HEK293 (cell line): ENCODE measurements around the gene TBX15.
A peak's percentile ranks its signal among the peaks of the same experiment; 100 is the strongest.

Source experiments
- CTCF ChIA-PET: fragments of 350-600 bp; formaldehyde crosslinking; extraction: SDS; loops from one replicate; lab custom pipeline; 2021; ENCODE audit warnings: antibody characterized with exemption; lab: Yijun Ruan, JAX
- POLR2A ChIA-PET: fragments of 300-600 bp; formaldehyde crosslinking; extraction: SDS; loops from one replicate; lab custom pipeline; 2020; ENCODE audit warnings: antibody characterized with exemption, inconsistent platforms; lab: Yijun Ruan, JAX
- H3K27ac ChIP-seq: fragments of 200-500 bp; sonication (Bioruptor generic); 2 replicates; pipeline ENCODE4 v1.5.1; 2014; ENCODE audit warnings: low read depth, low read length, control low read depth, inconsistent platforms; ENCODE audit errors: extremely low read depth
- H3K36me3 ChIP-seq, 2 experiments: fragments of 200-500 bp in 1 of 2; sonication (Bioruptor generic) in 1 of 2; 1 replicate in 1 of 2; 2 replicates in 1 of 2; pipeline ENCODE4 v1.5.1; 2014 to 2017; ENCODE audit warnings: inconsistent platforms in 2 of 2, low read length in 2 of 2; ENCODE audit not compliant: control insufficient read depth in 2 of 2, insufficient read depth in 1 of 2
- H3K4me1 ChIP-seq: fragments of 200-500 bp; sonication (Bioruptor generic); 2 replicates; pipeline ENCODE4 v1.5.1; 2014; ENCODE audit warnings: mild to moderate bottlenecking, low read length, inconsistent platforms; ENCODE audit not compliant: control insufficient read depth, insufficient read depth
- H3K4me3 ChIP-seq: 2 replicates; pipeline ENCODE4 v1.5.1; 2011; ENCODE audit warnings: low read depth, mild to moderate bottlenecking, control low read depth, low read length, moderate library complexity
- H3K9me3 ChIP-seq: fragments of 200-500 bp; sonication (Bioruptor generic); 2 replicates; pipeline ENCODE4 v1.5.1; 2014; ENCODE audit warnings: low read depth, low read length, inconsistent platforms; ENCODE audit not compliant: control insufficient read depth, insufficient read depth
- CTCF ChIP-seq: fragments of 450-650 bp; formaldehyde crosslinking; IDR thresholded peaks from 2 replicates; pipeline ENCODE4 v1.5.1; 2016; ENCODE audit warnings: missing biosample characterization, missing genetic modification characterization
- ELK4 ChIP-seq: IDR thresholded peaks from 2 replicates; pipeline ENCODE4 v1.6.1; 2011; ENCODE audit warnings: mild to moderate bottlenecking, low read depth, low read length, borderline replicate concordance
- FEZF1 ChIP-seq: fragments of 450-650 bp; formaldehyde crosslinking; IDR thresholded peaks from 2 replicates; pipeline ENCODE4 v1.5.1; 2016; ENCODE audit warnings: missing biosample characterization, missing genetic modification characterization
- HOXD13 ChIP-seq: sonication (generic); formaldehyde crosslinking; IDR thresholded peaks from 2 replicates; pipeline ENCODE4 v1.8.0; 2022; ENCODE audit warnings: missing genetic modification reagents, borderline replicate concordance
- KLF17 ChIP-seq: fragments of 450-650 bp; formaldehyde crosslinking; IDR thresholded peaks from 2 replicates; pipeline ENCODE4 v1.5.1; 2016; ENCODE audit warnings: missing biosample characterization, missing genetic modification characterization
- OSR2 ChIP-seq: fragments of 450-650 bp; formaldehyde crosslinking; IDR thresholded peaks from 2 replicates; pipeline ENCODE4 v1.5.1; 2016; ENCODE audit warnings: missing biosample characterization, missing genetic modification characterization
- SCRT2 ChIP-seq: fragments of 450-650 bp; formaldehyde crosslinking; IDR thresholded peaks from 2 replicates; pipeline ENCODE4 v1.5.1; 2016; ENCODE audit warnings: missing biosample characterization, missing genetic modification characterization
- TCF7L2 ChIP-seq: IDR thresholded peaks from 2 replicates; pipeline ENCODE4 v1.6.1; 2011; ENCODE audit warnings: low read depth, mild to moderate bottlenecking, inconsistent platforms, low read length, moderate library complexity, borderline replicate concordance
- ZBTB6 ChIP-seq: fragments of 450-650 bp; formaldehyde crosslinking; IDR thresholded peaks from 2 replicates; pipeline ENCODE4 v1.5.1; 2017; ENCODE audit warnings: missing biosample characterization, missing genetic modification characterization
- ZFP37 ChIP-seq: fragments of 450-650 bp; formaldehyde crosslinking; IDR thresholded peaks from 2 replicates; pipeline ENCODE4 v1.5.1; 2016; ENCODE audit warnings: missing biosample characterization, missing genetic modification characterization
- ZFP41 ChIP-seq: fragments of 450-650 bp; formaldehyde crosslinking; IDR thresholded peaks from 2 replicates; pipeline ENCODE4 v1.5.1; 2016; ENCODE audit warnings: missing biosample characterization, missing genetic modification characterization, borderline replicate concordance
- ZNF112 ChIP-seq: fragments of 450-650 bp; formaldehyde crosslinking; IDR thresholded peaks from 2 replicates; pipeline ENCODE4 v1.5.0; 2017; ENCODE audit warnings: missing biosample characterization, missing genetic modification characterization
- ZNF121 ChIP-seq: fragments of 450-650 bp; formaldehyde crosslinking; IDR thresholded peaks from 2 replicates; pipeline ENCODE4 v1.5.1; 2016; ENCODE audit warnings: missing biosample characterization, missing genetic modification characterization
- ZNF311 ChIP-seq: fragments of 450-650 bp; formaldehyde crosslinking; IDR thresholded peaks from 2 replicates; pipeline ENCODE4 v1.5.1; 2017; ENCODE audit warnings: missing biosample characterization, missing genetic modification characterization, borderline replicate concordance
- ZNF335 ChIP-seq: fragments of 450-650 bp; formaldehyde crosslinking; conservative IDR thresholded peaks from 2 replicates; pipeline ENCODE4 v1.5.1; 2016; ENCODE audit warnings: missing biosample characterization, missing genetic modification characterization
- ZNF354C ChIP-seq: fragments of 450-650 bp; formaldehyde crosslinking; IDR thresholded peaks from 2 replicates; pipeline ENCODE4 v1.5.1; 2016; ENCODE audit warnings: missing biosample characterization, missing genetic modification characterization, low read depth, borderline replicate concordance
- ZNF366 ChIP-seq: fragments of 450-650 bp; formaldehyde crosslinking; conservative IDR thresholded peaks from 2 replicates; pipeline ENCODE4 v1.5.1; 2016; ENCODE audit warnings: missing biosample characterization, missing genetic modification characterization
- ZNF529 ChIP-seq: fragments of 450-650 bp; formaldehyde crosslinking; IDR thresholded peaks from 2 replicates; pipeline ENCODE4 v1.5.1; 2017; ENCODE audit warnings: missing genetic modification characterization, missing biosample characterization; ENCODE audit not compliant: insufficient replicate concordance
- ZNF670 ChIP-seq: fragments of 450-650 bp; formaldehyde crosslinking; IDR thresholded peaks from 2 replicates; pipeline ENCODE4 v1.5.1; 2016; ENCODE audit warnings: missing biosample characterization, missing genetic modification characterization, low read depth
- ZNF707 ChIP-seq: fragments of 450-650 bp; formaldehyde crosslinking; IDR thresholded peaks from 2 replicates; pipeline ENCODE4 v1.5.1; 2016; ENCODE audit warnings: missing biosample characterization, missing genetic modification characterization
- ZNF776 ChIP-seq: fragments of 450-650 bp; formaldehyde crosslinking; IDR thresholded peaks from 2 replicates; pipeline ENCODE4 v1.5.0; 2017; ENCODE audit warnings: missing biosample characterization, missing genetic modification characterization, borderline replicate concordance
- ZNF837 ChIP-seq: fragments of 450-650 bp; formaldehyde crosslinking; IDR thresholded peaks from 2 replicates; pipeline ENCODE4 v1.5.1; 2016; ENCODE audit warnings: missing biosample characterization, missing genetic modification characterization

TBX15 gene

GRCh38 chr1:118866330-118866729, 121.8 kb downstream of the TBX15 start:
- TF ChIP-seq OSR2: no peak
- TF ChIP-seq ZBTB6 (tag by site-specific recombination): 0 out of 2 replicates have a peak, but pooled peaks have one; percentile 32
- no peak for TF ChIP-seq ZNF354C (tag by site-specific recombination)
- Histone ChIP-seq H3K9me3 (no peaks in the 10 kb centered on the region), H3K4me3 (no peak overlapping the region), H3K36me3 (no peaks in the 10 kb centered on the region), H3K27ac (no peak overlapping the region), H3K4me1 (no peaks in the 10 kb centered on the region)
- ChIA-PET POLR2A (interaction anchor here (0.6 kb wide), 1 partner anchor 322 kb away, joined by 4 read pairs; no protein-coding TSS in a partner anchor), CTCF (no interaction called here)

GRCh38 chr1:118863688-118864087, 124.5 kb downstream of the TBX15 start:
- TF ChIP-seq FEZF1: no peak
- TF ChIP-seq ELK4: no peak
- no peak for TF ChIP-seq KLF17
- no peak for TF ChIP-seq TCF7L2
- TF ChIP-seq SCRT2 (tag by site-specific recombination): no peak
- no peak for TF ChIP-seq ZFP37 (tag by site-specific recombination)
- no peak for TF ChIP-seq ZNF670
- no peak for TF ChIP-seq OSR2
- no peak for TF ChIP-seq ZNF707
- TF ChIP-seq ZNF529: no peak
- no peak for TF ChIP-seq CTCF (tag by site-specific recombination)
- TF ChIP-seq HOXD13 (CRISPR knock-in tag): no peak
- no peak for TF ChIP-seq ZNF335
- no peak for TF ChIP-seq ZNF311 (tag by site-specific recombination)
- no peak for TF ChIP-seq ZNF112 (tag by site-specific recombination)
- TF ChIP-seq ZNF366: no peak
- TF ChIP-seq ZNF776 (tag by site-specific recombination): no peak
- no peak for TF ChIP-seq ZNF121
- no peak for TF ChIP-seq ZFP41
- no peak for TF ChIP-seq ZNF837 (tag by site-specific recombination)
- Histone ChIP-seq H3K4me3 (no peak overlapping the region), H3K9me3 (no peaks in the 10 kb centered on the region), H3K27ac (no peak overlapping the region), H3K36me3 (no peaks in the 10 kb centered on the region), H3K4me1 (no peaks in the 10 kb centered on the region)
- ChIA-PET POLR2A (no interaction called here), CTCF (no interaction called here)
